GM12878 (cell line): Measurements from ENCODE around the gene CLPTM1L. TPM values are rescaled to one million over a fixed set of nuclear protein-coding genes. Genes with fewer than 3 reads are reported as not detected.
A peak's percentile ranks its signal among the peaks of the same experiment; 100 is the strongest.

Source experiments
- ATAC-seq: fragments of 200-7000 bp; cut with Tn5 transposase; 3 replicates; pipeline ENCODE4 v1.9.1; 2020; ENCODE audit warnings: mild to moderate bottlenecking, moderate library complexity
- BruUV-seq: library from RNA; stranded (reverse); fragments of 400-500 nt; replicated peaks from 2 replicates; lab custom pipeline; 2021; lab: Mats Ljungman, UMichigan
- CTCF ChIA-PET: fragments of 300-600 bp; sonication (Branson Sonifier 250); formaldehyde crosslinking; extraction: SDS; loops from one replicate; lab custom pipeline; 2021; ENCODE audit warnings: inconsistent platforms; lab: Yijun Ruan, JAX
- POLR2A ChIA-PET: fragments of 350-600 bp; formaldehyde crosslinking; extraction: SDS; loops from one replicate; lab custom pipeline; 2021; ENCODE audit warnings: inconsistent platforms; lab: Charles Lee
- RAD21 ChIA-PET: fragments of 300-600 bp; sonication (Branson Sonifier 250); formaldehyde crosslinking; loops from one replicate; lab custom pipeline; 2023; ENCODE audit warnings: antibody characterized with exemption; ENCODE audit not compliant: unreplicated experiment; lab: Charles Lee
- SMC1A ChIA-PET: fragments of 300-600 bp; sonication (Branson Sonifier 250); formaldehyde crosslinking; loops from one replicate; lab custom pipeline; 2023; ENCODE audit not compliant: unreplicated experiment, uncharacterized antibody; lab: Charles Lee
- DNase-seq: peaks from one replicate; pipeline ENCODE4 v3.0.0-alpha.2; 2011; ENCODE audit warnings: low read depth, low spot score
- FAIRE-seq: peaks from 3 replicates; lab custom pipeline; 2011; peaks lifted over from hg19 to GRCh38; lab: Jason Lieb, UNC
- H2AFZ ChIP-seq: 2 replicates; pipeline ENCODE4 v1.6.0; 2011; ENCODE audit warnings: low read depth, low read length, control low read depth; ENCODE audit not compliant: control insufficient read depth
- H3K27ac ChIP-seq: 2 replicates; pipeline ENCODE4 v1.5.1; 2011; ENCODE audit warnings: control low read depth; ENCODE audit not compliant: control insufficient read depth, insufficient read depth
- H3K27me3 ChIP-seq, 2 experiments: replicated peaks in 1 of 2; 2 replicates each; pipeline versions ENCODE4 v1.6.0 to v1.6.1; 2011; ENCODE audit warnings: low read length in 1 of 2; ENCODE audit not compliant: control insufficient read depth in 2 of 2, insufficient read depth in 2 of 2
- H3K36me3 ChIP-seq, 2 experiments: 2 replicates each; pipeline ENCODE4 v1.5.1; 2011; ENCODE audit warnings: low read length in 1 of 2; ENCODE audit not compliant: control insufficient read depth in 2 of 2, insufficient read depth in 2 of 2
- H3K4me1 ChIP-seq: 2 replicates; pipeline ENCODE4 v1.6.1; 2011; ENCODE audit warnings: mild to moderate bottlenecking, low read length, moderate library complexity, mixed read lengths; ENCODE audit not compliant: control insufficient read depth, insufficient read depth
- H3K4me2 ChIP-seq: 2 replicates; pipeline ENCODE4 v1.6.0; 2011; ENCODE audit warnings: control low read depth; ENCODE audit not compliant: control insufficient read depth, insufficient read depth
- H3K4me3 ChIP-seq: fragments of 200-600 bp; sonication (generic); 2 replicates; pipeline ENCODE4 v1.5.1; 2016
- H3K79me2 ChIP-seq: 2 replicates; pipeline ENCODE4 v1.6.0; 2011; ENCODE audit warnings: low read length; ENCODE audit not compliant: control insufficient read depth, insufficient read depth
- H3K9ac ChIP-seq: 2 replicates; pipeline ENCODE4 v1.8.0; 2011; ENCODE audit warnings: low read length, control low read depth, mixed read lengths; ENCODE audit not compliant: control insufficient read depth, insufficient read depth
- H3K9me3 ChIP-seq: replicated peaks from 3 replicates; pipeline ENCODE4 v1.5.1; 2011; ENCODE audit warnings: mild to moderate bottlenecking, low read length; ENCODE audit not compliant: control insufficient read depth, insufficient read depth
- H4K20me1 ChIP-seq: 2 replicates; pipeline ENCODE4 v1.6.0; 2011; ENCODE audit not compliant: control insufficient read depth, insufficient read depth
- BCL3 ChIP-seq: IDR thresholded peaks from 2 replicates; pipeline ENCODE4 v1.6.1; 2011; ENCODE audit warnings: borderline replicate concordance, low read depth, mild to moderate bottlenecking, moderate library complexity, low read length; ENCODE audit not compliant: insufficient read depth, poor library complexity, severe bottlenecking
- ESRRA ChIP-seq: IDR thresholded peaks from 2 replicates; pipeline ENCODE4 v1.6.1; 2012; ENCODE audit warnings: mild to moderate bottlenecking, low read length, improper control_type of control experiment
- GATAD2B ChIP-seq: fragments of 450-650 bp; conservative IDR thresholded peaks from 2 replicates; pipeline ENCODE4 v1.6.1; 2017; ENCODE audit warnings: low read depth, mild to moderate bottlenecking, moderate library complexity
- IKZF1 ChIP-seq: fragments of 450-650 bp; conservative IDR thresholded peaks from 2 replicates; pipeline ENCODE4 v1.6.1; 2017; ENCODE audit warnings: antibody characterized with exemption, mild to moderate bottlenecking
- IKZF2 ChIP-seq, 2 experiments: fragments of 450-650 bp; IDR thresholded peaks; 2 replicates each; pipeline ENCODE4 v1.6.1; 2017; ENCODE audit warnings: mild to moderate bottlenecking in 2 of 2, moderate library complexity in 2 of 2
- IRF5 ChIP-seq: fragments of 450-650 bp; IDR thresholded peaks from 2 replicates; pipeline ENCODE4 v1.6.1; 2017; ENCODE audit warnings: borderline replicate concordance
- MEF2B ChIP-seq: fragments of 450-650 bp; IDR thresholded peaks from 2 replicates; pipeline ENCODE4 v1.6.1; 2018; ENCODE audit warnings: mild to moderate bottlenecking, moderate library complexity; ENCODE audit not compliant: partially characterized antibody, poor library complexity, severe bottlenecking
- NBN ChIP-seq: fragments of 450-650 bp; IDR thresholded peaks from 2 replicates; pipeline ENCODE4 v1.6.1; 2016
- PAX8 ChIP-seq: fragments of 450-650 bp; IDR thresholded peaks from 2 replicates; pipeline ENCODE4 v1.6.1; 2017; ENCODE audit warnings: mild to moderate bottlenecking, moderate library complexity
- RELB ChIP-seq: fragments of 450-650 bp; IDR thresholded peaks from 2 replicates; pipeline ENCODE4 v1.6.1; 2017; ENCODE audit warnings: low read depth, mild to moderate bottlenecking, moderate library complexity
- TCF12 ChIP-seq: IDR thresholded peaks from 2 replicates; pipeline ENCODE4 v1.6.1; 2011; ENCODE audit warnings: low read depth, mild to moderate bottlenecking, low read length
- WGBS: methylation state at CpG from one replicate; pipeline ENCODE4 v1.1.6; 2016; ENCODE audit warnings: low lambda C conversion rate; ENCODE audit not compliant: insufficient replicate concordance, insufficient coverage; ENCODE audit errors: missing lambda C conversion rate; 5-methylcytosine and 5-hydroxymethylcytosine counted together
- in situ Hi-C: fragments of 300-500 bp; cut with MboI; formaldehyde crosslinking; loops from 9 replicates; pipeline ENCODE4 v1.14.3; 2018; ENCODE audit warnings: mixed read lengths
- intact Hi-C: fragments of 100-400 bp; cut with micrococcal nuclease; formaldehyde crosslinking; loops from one replicate; pipeline ENCODE4 v1.14.2; 2022; ENCODE audit not compliant: unreplicated experiment
- polyA plus RNA-seq, 11 experiments: library from polyadenylated mRNA; depleted of rRNA in 4 of 11; unstranded in 6 of 11; stranded (reverse) in 5 of 11; fragments of >200 nt; fragmentation: Nextera tagmentation in 4 of 11; fragmentation: Illumina TruSeq in 1 of 11; extraction: Ambion mirVana in 4 of 11; extraction: Trizol in 1 of 11; gene quantifications; 1 replicate in 1 of 11; 2 replicates in 10 of 11; pipeline versions ENCODE4 v1.2.1 to v1.2.3, GENCODE V29; 2011 to 2016; ENCODE audit warnings: inconsistent platforms in 2 of 11, missing spikeins in 2 of 11, low read depth in 1 of 11
- total RNA-seq, 4 experiments: library from RNA; depleted of rRNA in 3 of 4; stranded (reverse); fragments of >200 nt in 3 of 4; fragmentation: Illumina TruSeq in 1 of 4; extraction: Trizol in 1 of 4; gene quantifications; 2 replicates each; pipeline versions ENCODE4 v1.2.1 to v1.2.3, GENCODE V29; 2013 to 2021

The CLPTM1L gene
- total and polyA plus RNA-seq, 10 of the 15 experiments (the other 5 are each of a cell fraction or from before 2014, with no cell fraction given), result 2.9 to 278 (median 135) TPM

- TF ChIP-seq MEF2B (peak; percentile 91), PAX8 (no peak), IKZF2 (IDR thresholded peaks at IDR 0.05) (0 out of 4 replicates have a peak, but pooled peaks of 1 of the 2 experiments have one; percentile 31), ESRRA (no peak), TCF12 (peak; percentile 89), IKZF1 (peak; percentile 58), NBN (0 out of 2 replicates have a peak, but pooled peaks have one; percentile 22), BCL3 (no peak), RELB (peak; percentile 31; the same call in 1 of the 2 replicates), IRF5 (no peak), GATAD2B (0 out of 2 replicates have a peak, but pooled peaks have one; percentile 31)
- TF ChIP-seq, all 136 proteins: peak for 7
- ChIA-PET CTCF (interaction anchor here (1.7 kb wide), 1 partner anchor 44 kb away, joined by 7 read pairs; no protein-coding TSS in a partner anchor), SMC1A (interaction anchor here (1.0 to 3.8 kb wide), 4 partner anchors 11 to 20 kb away, joined by 3 to 18 read pairs (median 6); no protein-coding TSS in a partner anchor), RAD21 (interaction anchor here (1.6 to 1.7 kb wide), 2 partner anchors 16 to 18 kb away, joined by 7 read pairs; no protein-coding TSS in a partner anchor), POLR2A (interaction anchor here (3.0 kb wide), 1 partner anchor 18 kb away, joined by 14 read pairs; no protein-coding TSS in a partner anchor)
- ATAC-seq, result peak; percentile 18
- H3K36me3 ChIP-seq, result no peaks in the 10 kb centered on the region; a peak in 1 of 4 replicates
- FAIRE-seq, result no peak
- no peaks in the 10 kb centered on the region for H3K79me2 ChIP-seq
- H4K20me1 ChIP-seq, result no peaks in the 10 kb centered on the region; the same call in 1 of the 2 replicates
- H3K27me3 ChIP-seq, result no peaks in the 10 kb centered on the region; a peak in 1 of 4 replicates
- no TSS peak for BruUV-seq
- no peak overlapping the region for H3K4me2 ChIP-seq
- DNase-seq, result no peak
- intact Hi-C loops, result no loop called here
- H2AFZ ChIP-seq, result no peak overlapping the region
- WGBS, result 7% methylated on average over 4 of the region's 4 CpGs
- H3K4me1 ChIP-seq, result no peaks in the 10 kb centered on the region
- no peak overlapping the region for H3K27ac ChIP-seq
- in situ Hi-C loops, result no loop called here
- H3K4me3 ChIP-seq, result no peak overlapping the region
- no peak overlapping the region for H3K9ac ChIP-seq
- H3K9me3 ChIP-seq, result no peaks in the 10 kb centered on the region; the same call in 2 of the 3 replicates
Observed at GRCh38 chr5:1297243-1297642, 47.7 kb downstream of the CLPTM1L start.
